ENCODE data around the gene UBE2O.

Gene UBE2O

GRCh38 chr17:76379646-76380376 is 73.1 kb downstream of the UBE2O start:
- Histone ChIP-seq H3K4me1 (ENCODE audit: control insufficient read depth in 1 of 2, insufficient read depth in 2 of 2, low read length in 2 of 2) (peaks cover 24 to 25% of the 10 kb centered on the region in 2 experiments), H3K4me3 (ENCODE audit: low read depth, low read length) (no peak overlapping the region), H2BK5ac (ENCODE audit: low read depth, low read length, poor library complexity) (no peak overlapping the region), H4K12ac (ENCODE audit: low read depth, low read length) (no peak overlapping the region), H2BK120ac (ENCODE audit: insufficient read depth, low read length, poor library complexity) (no peak overlapping the region), H2AK5ac (ENCODE audit: low read length) (no peak overlapping the region), H3K79me1 (ENCODE audit: low read length) (peaks cover 33% of the 10 kb centered on the region), H3K79me2 (ENCODE audit: control insufficient read depth, insufficient read depth, low read length, poor library complexity) (peaks cover 14% of the 10 kb centered on the region), H3K4ac (ENCODE audit: low read depth, low read length) (no peak overlapping the region), H2AFZ (ENCODE audit: insufficient read depth, low read length, poor library complexity) (no peak overlapping the region), H3K36me3 (ENCODE audit: control insufficient read depth in 1 of 2, insufficient read depth in 2 of 2, low read length in 2 of 2) (peaks cover 0 to 1% of the 10 kb centered on the region in 2 experiments), H3K14ac (ENCODE audit: low read length) (no peak overlapping the region), H2BK12ac (ENCODE audit: low read length) (no peak overlapping the region), H3K23ac (ENCODE audit: low read length) (no peak overlapping the region), H4K8ac (ENCODE audit: low read depth, low read length) (no peak overlapping the region), H3K9me3 (ENCODE audit: insufficient read depth, low read depth, low read length) (no peaks in the 10 kb centered on the region), H4K91ac (ENCODE audit: low read depth, low read length) (no peak overlapping the region), H3K27me3 (ENCODE audit: insufficient read depth, low read length) (no peaks in the 10 kb centered on the region), H3K18ac (ENCODE audit: low read length) (no peak overlapping the region), H3K27ac (ENCODE audit: low read depth, low read length) (no peak overlapping the region), H3K9ac (ENCODE audit: low read length) (no peak overlapping the region), H3K4me2 (ENCODE audit: low read length) (no peak overlapping the region)
- WGBS (ENCODE audit: extremely low coverage, insufficient coverage, insufficient read length): no CpG with 5 or more reads among the region's 21 CpGs
- DNase-seq: no peak

- Histone ChIP-seq H3K9ac (ENCODE audit: low read length) (no peak overlapping the region), H4K12ac (ENCODE audit: low read depth, low read length) (no peak overlapping the region), H4K91ac (ENCODE audit: low read depth, low read length) (no peak overlapping the region), H2AFZ (ENCODE audit: insufficient read depth, low read length, poor library complexity) (no peak overlapping the region), H3K4me3 (ENCODE audit: low read depth, low read length) (no peak overlapping the region), H3K36me3 (ENCODE audit: control insufficient read depth in 1 of 2, insufficient read depth in 2 of 2, low read length in 2 of 2) (peaks cover 0 to 1% of the 10 kb centered on the region in 2 experiments), H3K27ac (ENCODE audit: low read depth, low read length) (no peak overlapping the region), H3K4me2 (ENCODE audit: low read length) (no peak overlapping the region), H2AK5ac (ENCODE audit: low read length) (no peak overlapping the region), H2BK120ac (ENCODE audit: insufficient read depth, low read length, poor library complexity) (no peak overlapping the region), H3K14ac (ENCODE audit: low read length) (no peak overlapping the region), H2BK5ac (ENCODE audit: low read depth, low read length, poor library complexity) (no peak overlapping the region), H3K23ac (ENCODE audit: low read length) (no peak overlapping the region), H2BK12ac (ENCODE audit: low read length) (no peak overlapping the region), H3K27me3 (ENCODE audit: insufficient read depth, low read length) (no peaks in the 10 kb centered on the region), H3K9me3 (ENCODE audit: insufficient read depth, low read depth, low read length) (no peaks in the 10 kb centered on the region), H4K8ac (ENCODE audit: low read depth, low read length) (no peak overlapping the region), H3K4me1 (ENCODE audit: control insufficient read depth in 1 of 2, insufficient read depth in 2 of 2, low read length in 2 of 2) (peaks cover 24 to 25% of the 10 kb centered on the region in 2 experiments), H3K18ac (ENCODE audit: low read length) (no peak overlapping the region), H3K4ac (ENCODE audit: low read depth, low read length) (no peak overlapping the region), H3K79me1 (ENCODE audit: low read length) (peaks cover 28% of the 10 kb centered on the region), H3K79me2 (ENCODE audit: control insufficient read depth, insufficient read depth, low read length, poor library complexity) (peaks cover 10% of the 10 kb centered on the region)
- WGBS (ENCODE audit: extremely low coverage, insufficient coverage, insufficient read length): no CpG with 5 or more reads among the region's 11 CpGs
- no peak for DNase-seq
Observed at GRCh38 chr17:76379275-76379641, 73.7 kb downstream of the UBE2O start.

DNA sequence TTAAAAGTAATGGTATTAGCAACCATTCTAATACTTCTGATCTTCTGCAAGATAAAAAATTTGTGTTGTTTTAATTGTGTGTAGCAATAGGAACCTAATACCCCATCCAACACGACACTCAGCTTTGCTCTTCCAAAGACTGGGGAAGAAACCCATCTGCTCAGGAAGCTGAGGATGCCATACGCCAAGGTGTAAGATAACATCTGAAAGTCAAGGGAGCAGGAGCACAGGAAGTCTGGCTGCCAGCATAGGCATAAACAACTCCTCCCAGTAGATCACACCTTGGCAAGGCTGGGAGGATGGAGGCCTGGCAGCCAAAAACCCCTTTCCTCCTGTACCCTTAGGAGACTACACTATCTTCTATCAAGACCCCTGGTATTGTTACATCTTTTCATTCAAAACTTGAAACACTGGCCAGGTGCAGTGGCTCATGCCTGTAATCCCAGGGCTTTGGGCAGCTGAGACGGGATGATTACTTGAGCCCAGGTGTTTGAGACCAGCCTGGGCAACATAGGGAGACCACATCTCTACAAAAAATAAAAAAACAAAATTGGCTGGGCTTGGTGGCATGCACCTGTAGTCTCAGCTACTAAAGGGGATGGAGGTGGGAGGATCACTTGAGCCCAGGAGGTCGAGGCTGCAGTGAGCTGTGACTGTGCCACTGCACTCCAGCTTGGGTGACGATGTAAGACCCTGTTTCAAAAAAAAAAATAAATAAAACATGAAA is 74.2 kb downstream of the UBE2O start:
- Histone ChIP-seq H3K79me1 (ENCODE audit: low read length) (peaks cover 23% of the 10 kb centered on the region), H3K23ac (ENCODE audit: low read length) (no peak overlapping the region), H4K12ac (ENCODE audit: low read depth, low read length) (no peak overlapping the region), H3K4me1 (ENCODE audit: control insufficient read depth in 1 of 2, insufficient read depth in 2 of 2, low read length in 2 of 2) (peaks cover 23 to 28% of the 10 kb centered on the region in 2 experiments), H2BK12ac (ENCODE audit: low read length) (no peak overlapping the region), H4K91ac (ENCODE audit: low read depth, low read length) (no peak overlapping the region), H3K27ac (ENCODE audit: low read depth, low read length) (no peak overlapping the region), H3K36me3 (ENCODE audit: control insufficient read depth in 1 of 2, insufficient read depth in 2 of 2, low read length in 2 of 2) (peaks cover 0 to 1% of the 10 kb centered on the region in 2 experiments), H3K14ac (ENCODE audit: low read length) (no peak overlapping the region), H4K8ac (ENCODE audit: low read depth, low read length) (no peak overlapping the region), H3K4me2 (ENCODE audit: low read length) (no peak overlapping the region), H2BK120ac (ENCODE audit: insufficient read depth, low read length, poor library complexity) (no peak overlapping the region), H3K4me3 (ENCODE audit: low read depth, low read length) (no peak overlapping the region), H3K79me2 (ENCODE audit: control insufficient read depth, insufficient read depth, low read length, poor library complexity) (peaks cover 5% of the 10 kb centered on the region), H2AFZ (ENCODE audit: insufficient read depth, low read length, poor library complexity) (no peak overlapping the region), H3K18ac (ENCODE audit: low read length) (no peak overlapping the region), H3K9ac (ENCODE audit: low read length) (no peak overlapping the region), H3K27me3 (ENCODE audit: insufficient read depth, low read length) (no peaks in the 10 kb centered on the region), H2AK5ac (ENCODE audit: low read length) (no peak overlapping the region), H3K9me3 (ENCODE audit: insufficient read depth, low read depth, low read length) (no peaks in the 10 kb centered on the region), H3K4ac (ENCODE audit: low read depth, low read length) (no peak overlapping the region), H2BK5ac (ENCODE audit: low read depth, low read length, poor library complexity) (no peak overlapping the region)
- WGBS (ENCODE audit: extremely low coverage, insufficient coverage, insufficient read length): no CpG with 5 or more reads among the region's 5 CpGs
- DNase-seq: no peak

DNA sequence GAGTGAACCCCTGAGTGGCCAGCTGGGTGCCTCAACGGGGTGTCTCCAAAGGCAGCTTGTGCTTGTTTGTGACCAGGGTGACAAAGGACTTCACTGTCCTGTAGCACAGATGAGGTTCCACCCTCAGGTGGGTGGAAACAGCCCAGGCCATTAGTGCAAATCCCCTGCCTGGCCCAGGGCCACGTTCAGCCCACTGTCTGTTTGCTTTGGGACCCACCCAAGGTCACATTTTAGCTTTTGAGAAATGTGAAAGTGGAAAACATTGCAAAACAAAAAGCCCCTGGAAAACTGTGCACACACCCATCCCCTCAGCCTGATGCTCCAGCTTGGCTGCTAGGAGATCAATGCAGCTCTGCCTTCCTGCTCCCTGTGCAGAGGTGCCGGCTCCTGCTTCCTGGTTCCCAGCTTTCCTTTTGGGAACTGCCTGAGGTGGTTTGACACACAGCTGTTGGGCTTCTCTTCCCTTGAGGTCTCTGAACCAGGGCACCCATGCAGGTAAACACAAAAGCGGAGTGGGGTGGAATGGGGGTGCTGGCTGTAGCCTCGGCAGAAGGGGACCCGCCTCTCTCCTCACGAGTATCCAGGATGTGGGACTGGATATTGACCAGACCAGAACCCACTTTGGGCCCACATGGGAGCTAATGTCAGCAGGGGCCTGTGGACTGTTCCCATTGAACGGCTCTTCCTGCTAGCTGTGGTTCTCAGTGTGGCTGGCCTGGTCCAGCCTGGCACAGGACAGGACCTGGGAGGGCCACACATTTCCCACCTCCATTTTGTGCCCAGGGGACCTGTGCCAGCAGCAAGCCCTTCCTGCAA is 76.4 kb downstream of the UBE2O start:
- no peak for DNase-seq
- peaks cover 0 to 1% of the 10 kb centered on the region in 2 experiments for H3K36me3 ChIP-seq (ENCODE audit: control insufficient read depth in 1 of 2, insufficient read depth in 2 of 2, low read length in 2 of 2)
- no peak overlapping the region for H4K91ac ChIP-seq (ENCODE audit: low read depth, low read length)
- H3K23ac ChIP-seq (ENCODE audit: low read length): no peak overlapping the region
- H2BK5ac ChIP-seq (ENCODE audit: low read depth, low read length, poor library complexity): no peak overlapping the region
- no peak overlapping the region for H2BK120ac ChIP-seq (ENCODE audit: insufficient read depth, low read length, poor library complexity)
- no peak overlapping the region for H3K27ac ChIP-seq (ENCODE audit: low read depth, low read length)
- no peak overlapping the region for H2BK12ac ChIP-seq (ENCODE audit: low read length)
- no peak overlapping the region for H3K4ac ChIP-seq (ENCODE audit: low read depth, low read length)
- no peak overlapping the region for H3K4me2 ChIP-seq (ENCODE audit: low read length)
- WGBS (ENCODE audit: extremely low coverage, insufficient coverage, insufficient read length): no CpG with 5 or more reads among the region's 8 CpGs
- no peak overlapping the region for H3K9ac ChIP-seq (ENCODE audit: low read length)
- H4K8ac ChIP-seq (ENCODE audit: low read depth, low read length): no peak overlapping the region
- no peak overlapping the region for H3K4me3 ChIP-seq (ENCODE audit: low read depth, low read length)
- H3K79me2 ChIP-seq (ENCODE audit: control insufficient read depth, insufficient read depth, low read length, poor library complexity): no peaks in the 10 kb centered on the region
- H3K79me1 ChIP-seq (ENCODE audit: low read length): peaks cover 2% of the 10 kb centered on the region
- no peaks in the 10 kb centered on the region for H3K27me3 ChIP-seq (ENCODE audit: insufficient read depth, low read length)
- H3K9me3 ChIP-seq (ENCODE audit: insufficient read depth, low read depth, low read length): no peaks in the 10 kb centered on the region
- H3K18ac ChIP-seq (ENCODE audit: low read length): no peak overlapping the region
- no peak overlapping the region for H2AFZ ChIP-seq (ENCODE audit: insufficient read depth, low read length, poor library complexity)
- H3K4me1 ChIP-seq (ENCODE audit: control insufficient read depth in 1 of 2, insufficient read depth in 2 of 2, low read length in 2 of 2): peaks cover 9 to 18% of the 10 kb centered on the region in 2 experiments
- peak overlapping the region; percentile 24 for H2AK5ac ChIP-seq (ENCODE audit: low read length)
- no peak overlapping the region for H3K14ac ChIP-seq (ENCODE audit: low read length)
- H4K12ac ChIP-seq (ENCODE audit: low read depth, low read length): no peak overlapping the region
